ENCODE results near the gene SLC6A4.

The SLC6A4 gene

GRCh38 chr17:30222721-30223175 is 12.7 kb downstream of the SLC6A4 start:
- Histone ChIP-seq H3K27ac (ENCODE audit: low read depth, low read length) (no peak overlapping the region), H4K20me1 (ENCODE audit: control insufficient read depth, insufficient read depth, low read depth, low read length) (no peaks in the 10 kb centered on the region), H3K9me2 (replicated peaks; ENCODE audit: control insufficient read depth, low read length) (no peaks in the 10 kb centered on the region), H3K27me3 (ENCODE audit: control insufficient read depth, low read length) (peaks cover 5% of the 10 kb centered on the region; the same call in 1 of the 2 replicates), H3K79me2 (ENCODE audit: control insufficient read depth, low read length) (no peaks in the 10 kb centered on the region), H3K36me3 (ENCODE audit: control insufficient read depth, low read length) (no peaks in the 10 kb centered on the region), H3F3A (ENCODE audit: control insufficient read depth, insufficient read depth) (no peaks in the 10 kb centered on the region), H3K4me1 (ENCODE audit: control insufficient read depth, low read length) (no peaks in the 10 kb centered on the region), H3K9me3 (ENCODE audit: control insufficient read depth, insufficient read depth, low read length) (no peaks in the 10 kb centered on the region), H3K4me2 (ENCODE audit: low read length) (no peak overlapping the region), H3K4me3 (ENCODE audit: low read length) (no peak overlapping the region)
- TF ChIP-seq EZH2phosphoT487 (IDR thresholded peaks at IDR 0.05; ENCODE audit: borderline replicate concordance, low read length) (no peak), CTCF (IDR thresholded peaks at IDR 0.05; ENCODE audit: low read depth, low read length, poor library complexity, severe bottlenecking) (no peak)

GRCh38 chr17:30222251-30222650 is 13.2 kb downstream of the SLC6A4 start:
- Histone ChIP-seq H3F3A (ENCODE audit: control insufficient read depth, insufficient read depth) (no peaks in the 10 kb centered on the region), H3K27me3 (ENCODE audit: control insufficient read depth, low read length) (peaks cover 5% of the 10 kb centered on the region; the same call in 1 of the 2 replicates), H4K20me1 (ENCODE audit: control insufficient read depth, insufficient read depth, low read depth, low read length) (no peaks in the 10 kb centered on the region), H3K4me3 (ENCODE audit: low read length) (no peak overlapping the region), H3K9me2 (replicated peaks; ENCODE audit: control insufficient read depth, low read length) (no peaks in the 10 kb centered on the region), H3K27ac (ENCODE audit: low read depth, low read length) (no peak overlapping the region), H3K4me2 (ENCODE audit: low read length) (no peak overlapping the region), H3K79me2 (ENCODE audit: control insufficient read depth, low read length) (no peaks in the 10 kb centered on the region), H3K36me3 (ENCODE audit: control insufficient read depth, low read length) (no peaks in the 10 kb centered on the region), H3K9me3 (ENCODE audit: control insufficient read depth, insufficient read depth, low read length) (no peaks in the 10 kb centered on the region), H3K4me1 (ENCODE audit: control insufficient read depth, low read length) (no peaks in the 10 kb centered on the region)
- TF ChIP-seq CTCF (IDR thresholded peaks at IDR 0.05; ENCODE audit: low read depth, low read length, poor library complexity, severe bottlenecking): no peak
- no peak for TF ChIP-seq EZH2phosphoT487 (IDR thresholded peaks at IDR 0.05; ENCODE audit: borderline replicate concordance, low read length)

GRCh38 chr17:30221346-30221745 is 14.2 kb downstream of the SLC6A4 start:
- Histone ChIP-seq H3F3A (ENCODE audit: control insufficient read depth, insufficient read depth) (no peaks in the 10 kb centered on the region), H3K36me3 (ENCODE audit: control insufficient read depth, low read length) (no peaks in the 10 kb centered on the region), H3K27me3 (ENCODE audit: control insufficient read depth, low read length) (peaks cover 5% of the 10 kb centered on the region; the same call in 1 of the 2 replicates), H3K9me3 (ENCODE audit: control insufficient read depth, insufficient read depth, low read length) (no peaks in the 10 kb centered on the region), H4K20me1 (ENCODE audit: control insufficient read depth, insufficient read depth, low read depth, low read length) (no peaks in the 10 kb centered on the region), H3K9me2 (replicated peaks; ENCODE audit: control insufficient read depth, low read length) (no peaks in the 10 kb centered on the region), H3K4me1 (ENCODE audit: control insufficient read depth, low read length) (no peaks in the 10 kb centered on the region), H3K4me3 (ENCODE audit: low read length) (no peak overlapping the region), H3K27ac (ENCODE audit: low read depth, low read length) (no peak overlapping the region), H3K4me2 (ENCODE audit: low read length) (no peak overlapping the region), H3K79me2 (ENCODE audit: control insufficient read depth, low read length) (no peaks in the 10 kb centered on the region)
- TF ChIP-seq EZH2phosphoT487 (IDR thresholded peaks at IDR 0.05; ENCODE audit: borderline replicate concordance, low read length) (no peak), CTCF (IDR thresholded peaks at IDR 0.05; ENCODE audit: low read depth, low read length, poor library complexity, severe bottlenecking) (no peak)
